Liver (tissue), 3 donors: Measurements from ENCODE around the gene CAMK1D.

Experiments
- GABPA ChIP-seq, 2 donors: IDR thresholded peaks in 1 of 2; conservative IDR thresholded peaks in 1 of 2; 2 replicates each; pipeline ENCODE4 v1.6.1; 2016; ENCODE audit warnings: antibody characterized with exemption in 2 of 2, mild to moderate bottlenecking in 1 of 2, moderate library complexity in 1 of 2
- RAD21 ChIP-seq, 2 donors: IDR thresholded peaks; 2 replicates each; pipeline ENCODE4 v1.6.1; 2016; ENCODE audit warnings: antibody characterized with exemption in 2 of 2, mild to moderate bottlenecking in 2 of 2
- YY1 ChIP-seq: IDR thresholded peaks from 2 replicates; pipeline ENCODE4 v1.6.1; 2016; ENCODE audit warnings: antibody characterized with exemption, mild to moderate bottlenecking
- TF ChIP-seq, protein P1 (sequence below): IDR thresholded peaks from 2 replicates; pipeline ENCODE4 v1.6.1; 2016; ENCODE audit warnings: antibody characterized with exemption
- TF ChIP-seq, protein P2 (sequence below): IDR thresholded peaks from 2 replicates; pipeline ENCODE4 v1.6.1; 2016; ENCODE audit warnings: antibody characterized with exemption
- TF ChIP-seq, protein P3 (sequence below): fragments of 150-350 bp; IDR thresholded peaks from 2 replicates; pipeline ENCODE4 v1.5.1; 2017; ENCODE audit warnings: improper control_type of control experiment, low read depth, low read length; ENCODE audit not compliant: missing input control
- donor health status: healthy.
- donor health status: healthy.

DNA sequence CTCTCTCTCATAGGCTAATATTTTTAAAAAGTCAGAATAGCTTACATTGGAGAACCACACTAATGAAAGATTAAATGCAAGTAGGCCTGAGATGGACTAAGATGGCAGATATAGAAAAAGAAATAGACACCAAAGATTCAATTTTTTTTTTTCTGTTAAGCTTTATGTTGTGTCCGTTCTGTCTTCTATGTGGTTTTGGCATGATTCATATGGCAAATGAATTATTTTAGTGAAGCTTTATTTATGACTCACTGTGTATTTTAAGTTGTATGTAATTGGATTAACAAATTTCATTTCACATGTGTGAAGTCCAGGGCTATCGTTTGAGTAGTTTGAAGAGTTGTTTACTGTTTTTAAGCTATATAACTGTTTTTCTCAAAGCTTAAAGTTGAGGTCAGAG, 214.8 kb downstream of the CAMK1D start:
- TF ChIP-seq, protein P1, sequence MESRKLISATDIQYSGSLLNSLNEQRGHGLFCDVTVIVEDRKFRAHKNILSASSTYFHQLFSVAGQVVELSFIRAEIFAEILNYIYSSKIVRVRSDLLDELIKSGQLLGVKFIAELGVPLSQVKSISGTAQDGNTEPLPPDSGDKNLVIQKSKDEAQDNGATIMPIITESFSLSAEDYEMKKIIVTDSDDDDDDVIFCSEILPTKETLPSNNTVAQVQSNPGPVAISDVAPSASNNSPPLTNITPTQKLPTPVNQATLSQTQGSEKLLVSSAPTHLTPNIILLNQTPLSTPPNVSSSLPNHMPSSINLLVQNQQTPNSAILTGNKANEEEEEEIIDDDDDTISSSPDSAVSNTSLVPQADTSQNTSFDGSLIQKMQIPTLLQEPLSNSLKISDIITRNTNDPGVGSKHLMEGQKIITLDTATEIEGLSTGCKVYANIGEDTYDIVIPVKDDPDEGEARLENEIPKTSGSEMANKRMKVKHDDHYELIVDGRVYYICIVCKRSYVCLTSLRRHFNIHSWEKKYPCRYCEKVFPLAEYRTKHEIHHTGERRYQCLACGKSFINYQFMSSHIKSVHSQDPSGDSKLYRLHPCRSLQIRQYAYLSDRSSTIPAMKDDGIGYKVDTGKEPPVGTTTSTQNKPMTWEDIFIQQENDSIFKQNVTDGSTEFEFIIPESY: no peak
- TF ChIP-seq YY1 (no peak), RAD21 (IDR thresholded peaks at IDR 0.05) (no peak), GABPA (IDR thresholded peaks at IDR 0.05 in 1 of 2, conservative IDR thresholded peaks at IDR 0.05 in 1 of 2) (no peak)
- TF ChIP-seq, protein P2, sequence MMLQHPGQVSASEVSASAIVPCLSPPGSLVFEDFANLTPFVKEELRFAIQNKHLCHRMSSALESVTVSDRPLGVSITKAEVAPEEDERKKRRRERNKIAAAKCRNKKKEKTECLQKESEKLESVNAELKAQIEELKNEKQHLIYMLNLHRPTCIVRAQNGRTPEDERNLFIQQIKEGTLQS: no peak
- TF ChIP-seq, protein P3, sequence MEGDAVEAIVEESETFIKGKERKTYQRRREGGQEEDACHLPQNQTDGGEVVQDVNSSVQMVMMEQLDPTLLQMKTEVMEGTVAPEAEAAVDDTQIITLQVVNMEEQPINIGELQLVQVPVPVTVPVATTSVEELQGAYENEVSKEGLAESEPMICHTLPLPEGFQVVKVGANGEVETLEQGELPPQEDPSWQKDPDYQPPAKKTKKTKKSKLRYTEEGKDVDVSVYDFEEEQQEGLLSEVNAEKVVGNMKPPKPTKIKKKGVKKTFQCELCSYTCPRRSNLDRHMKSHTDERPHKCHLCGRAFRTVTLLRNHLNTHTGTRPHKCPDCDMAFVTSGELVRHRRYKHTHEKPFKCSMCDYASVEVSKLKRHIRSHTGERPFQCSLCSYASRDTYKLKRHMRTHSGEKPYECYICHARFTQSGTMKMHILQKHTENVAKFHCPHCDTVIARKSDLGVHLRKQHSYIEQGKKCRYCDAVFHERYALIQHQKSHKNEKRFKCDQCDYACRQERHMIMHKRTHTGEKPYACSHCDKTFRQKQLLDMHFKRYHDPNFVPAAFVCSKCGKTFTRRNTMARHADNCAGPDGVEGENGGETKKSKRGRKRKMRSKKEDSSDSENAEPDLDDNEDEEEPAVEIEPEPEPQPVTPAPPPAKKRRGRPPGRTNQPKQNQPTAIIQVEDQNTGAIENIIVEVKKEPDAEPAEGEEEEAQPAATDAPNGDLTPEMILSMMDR: no peak
